EL (cell line): Measurements from ENCODE around the gene PIGK.
"Not testable (repeated sequence)": the region's sequence is repeated elsewhere in the genome, so short reads cannot be mapped to it uniquely, and the experiment has no call there.

ENCODE experiments used
- DNase-seq: peaks from one replicate; pipeline ENCODE4 v3.0.0-alpha.2; 2016

The PIGK gene

GRCh38 chr1:77219166-77219887 lies at the start of gene PIGK:
Gene PIGK (minus strand): TSS chr1:77219430. CDS start chr1:77219402, 28 bp downstream.
- peak; percentile 88 for DNase-seq

- DNase-seq: no peak
These were observed 47.8 kb upstream of the PIGK start for GRCh38 chr1:77267035-77267434.

- no peak for DNase-seq
These were observed 46.0 kb upstream of the PIGK start for GRCh38 chr1:77265180-77265579.

DNA sequence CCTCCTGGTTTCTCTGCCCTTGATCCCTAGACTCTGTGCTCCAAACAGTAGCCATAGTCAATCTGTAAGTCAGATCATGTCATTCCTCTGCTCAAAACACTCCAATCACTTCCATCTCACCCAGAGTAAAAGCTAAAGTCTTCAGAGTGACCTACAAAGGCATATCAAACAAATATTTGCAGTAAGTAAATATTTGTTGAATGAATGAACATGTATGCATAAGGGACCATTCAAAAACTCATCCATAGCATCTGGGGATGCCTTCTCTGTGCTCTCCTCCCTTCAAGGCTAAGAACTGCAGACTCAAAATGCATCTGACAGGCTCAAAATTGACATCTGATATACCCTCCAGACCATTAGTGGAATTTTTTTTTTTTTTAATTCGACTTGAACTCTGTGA lies 44.5 kb upstream of the PIGK start:
- no peak for DNase-seq

DNA sequence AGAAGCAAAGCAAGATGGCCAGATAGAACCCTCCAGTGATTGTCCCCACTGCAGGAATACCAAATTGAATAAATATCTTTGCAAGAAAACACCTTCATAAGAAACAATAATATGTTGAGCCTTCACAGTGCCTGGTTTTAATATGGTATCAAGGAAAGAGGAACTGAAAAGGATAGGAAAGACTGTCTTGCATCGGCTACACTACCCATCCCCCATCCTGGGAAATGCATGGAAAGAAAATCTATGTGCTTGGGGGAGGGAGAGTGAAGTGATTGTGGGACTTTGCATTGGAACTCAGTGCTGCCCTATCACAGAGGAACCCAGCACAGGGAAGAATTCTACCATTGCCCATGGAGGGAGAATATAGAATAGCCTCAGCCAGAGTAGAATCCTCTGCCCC lies 34.0 kb upstream of the PIGK start:
- DNase-seq: no peak

DNA sequence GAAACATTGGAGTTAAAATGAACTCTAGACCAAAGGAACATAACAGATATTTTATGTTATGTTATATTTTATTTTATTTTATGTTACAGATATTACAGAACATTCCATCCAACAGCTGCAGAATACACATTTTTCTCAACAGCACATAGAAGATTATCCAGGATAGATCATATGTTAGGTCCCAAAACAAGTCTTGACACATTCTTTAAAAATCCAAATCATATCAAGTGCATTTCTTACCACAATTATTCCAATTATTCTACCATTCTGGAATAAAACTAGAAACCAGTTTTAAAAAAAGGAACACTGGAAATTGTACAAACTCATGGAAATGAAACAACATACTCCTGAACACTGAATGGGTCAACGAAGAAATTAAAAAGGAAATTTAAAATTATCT lies 30.9 kb upstream of the PIGK start:
- DNase-seq: no peak

- no peak for DNase-seq
These were observed 26.6 kb upstream of the PIGK start for GRCh38 chr1:77245830-77246229.

- DNase-seq: no peak
These were observed 20.1 kb upstream of the PIGK start for GRCh38 chr1:77239311-77239710.

DNA sequence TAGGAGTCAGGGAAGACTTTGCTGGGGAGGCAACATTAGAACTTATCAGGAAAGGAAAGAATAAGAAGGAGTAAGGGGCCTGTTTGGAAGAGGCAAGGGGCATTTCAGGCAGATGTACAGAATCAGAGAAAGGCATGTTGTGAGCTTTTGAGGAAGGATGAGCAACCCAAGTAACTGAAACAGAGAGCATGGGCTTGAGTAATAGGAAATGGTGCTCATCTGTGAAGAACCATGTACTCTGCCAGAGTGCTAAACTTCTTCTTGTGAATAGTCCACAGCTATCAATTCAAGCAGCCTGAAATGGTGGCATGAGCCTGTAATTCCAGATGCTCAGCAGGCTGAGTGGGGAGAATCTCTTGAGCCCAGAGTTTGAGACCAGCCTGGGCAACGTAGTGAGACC lies 19.2 kb upstream of the PIGK start:
- DNase-seq: no peak

- DNase-seq: no peak
These were observed 15.7 kb upstream of the PIGK start for GRCh38 chr1:77234943-77235342.

GRCh38 chr1:77234096-77234495 lies 14.9 kb upstream of the PIGK start:
- no peak for DNase-seq

- DNase-seq: no peak
These were observed 13.6 kb upstream of the PIGK start for GRCh38 chr1:77232829-77233228.

DNA sequence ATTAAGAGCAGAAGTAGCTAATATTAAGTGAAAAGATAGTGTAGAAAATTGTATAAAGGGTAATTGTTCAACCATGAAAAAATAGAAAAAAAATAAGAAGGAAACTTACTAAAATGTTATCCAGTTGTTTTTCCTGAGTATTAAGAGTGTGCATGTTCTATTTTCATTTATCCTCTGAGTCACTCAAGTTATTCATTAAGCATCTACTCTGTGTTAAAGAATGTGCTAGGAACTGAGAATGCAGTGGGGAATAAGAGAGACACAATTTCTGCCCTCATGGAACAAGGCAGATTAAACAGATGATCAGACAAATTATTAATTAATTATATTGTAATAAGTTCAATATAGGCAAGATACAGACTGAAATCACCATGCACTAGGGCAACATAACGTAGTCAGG lies 10.8 kb upstream of the PIGK start:
- peak; percentile 13 for DNase-seq

DNA sequence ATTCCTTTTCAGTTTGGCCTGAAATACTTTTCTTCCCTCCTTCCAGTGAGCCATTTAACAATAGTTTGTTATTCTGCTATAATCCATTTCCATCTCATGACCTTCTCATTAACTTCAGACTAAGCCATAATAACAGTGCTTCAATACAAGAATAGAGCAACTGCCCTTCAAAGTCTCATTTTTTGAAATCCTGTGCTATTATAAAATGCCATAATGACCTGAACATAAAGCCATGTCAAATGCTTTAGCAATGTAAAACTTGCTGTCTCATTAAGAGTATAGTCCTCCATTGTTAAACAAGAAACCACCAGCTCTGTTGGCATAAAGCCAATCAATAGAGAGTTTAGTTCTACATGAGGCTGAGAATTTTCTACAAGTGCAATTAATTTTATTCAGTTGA lies 9.6 kb upstream of the PIGK start:
- no peak for DNase-seq

DNA sequence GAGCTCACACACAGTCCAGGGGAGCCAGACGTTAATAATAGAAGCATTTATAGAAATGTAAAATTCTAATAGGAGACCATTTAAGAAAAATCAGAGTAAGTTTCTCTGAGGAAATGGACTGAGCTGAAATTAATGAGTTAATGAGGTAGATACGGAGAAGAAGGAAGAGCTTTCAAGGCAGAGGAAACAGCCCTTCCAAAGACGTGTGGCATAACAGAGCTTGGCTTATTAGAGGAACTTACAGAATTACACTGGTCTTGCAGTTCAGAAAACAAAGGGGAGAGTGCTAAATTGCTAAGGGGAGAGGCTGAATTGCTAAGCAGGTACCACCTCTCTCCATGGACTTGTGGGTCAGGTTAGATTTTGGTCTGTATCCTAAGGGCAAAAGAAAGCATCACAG lies 8.2 kb upstream of the PIGK start:
- DNase-seq: no peak

DNA sequence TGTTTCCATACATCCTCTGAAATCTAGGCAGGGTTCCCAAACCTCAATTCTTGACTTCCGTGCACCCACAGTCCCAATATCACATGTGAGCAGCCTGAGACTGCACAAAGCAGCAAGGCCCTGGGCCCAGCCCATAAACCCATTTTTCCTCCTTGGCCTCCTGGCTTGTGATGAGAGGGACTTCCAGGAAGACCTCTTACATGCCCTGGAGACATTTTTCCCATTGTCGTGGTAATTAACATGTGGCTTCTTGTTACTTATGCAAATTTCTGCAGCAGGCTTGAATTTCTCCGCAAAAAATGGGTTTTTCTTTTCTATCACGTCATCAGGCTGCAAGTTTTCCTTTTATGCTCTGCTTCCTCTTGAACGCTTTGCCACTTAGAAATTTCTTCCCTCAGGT lies 3.3 kb upstream of the PIGK start:
- no peak for DNase-seq

DNA sequence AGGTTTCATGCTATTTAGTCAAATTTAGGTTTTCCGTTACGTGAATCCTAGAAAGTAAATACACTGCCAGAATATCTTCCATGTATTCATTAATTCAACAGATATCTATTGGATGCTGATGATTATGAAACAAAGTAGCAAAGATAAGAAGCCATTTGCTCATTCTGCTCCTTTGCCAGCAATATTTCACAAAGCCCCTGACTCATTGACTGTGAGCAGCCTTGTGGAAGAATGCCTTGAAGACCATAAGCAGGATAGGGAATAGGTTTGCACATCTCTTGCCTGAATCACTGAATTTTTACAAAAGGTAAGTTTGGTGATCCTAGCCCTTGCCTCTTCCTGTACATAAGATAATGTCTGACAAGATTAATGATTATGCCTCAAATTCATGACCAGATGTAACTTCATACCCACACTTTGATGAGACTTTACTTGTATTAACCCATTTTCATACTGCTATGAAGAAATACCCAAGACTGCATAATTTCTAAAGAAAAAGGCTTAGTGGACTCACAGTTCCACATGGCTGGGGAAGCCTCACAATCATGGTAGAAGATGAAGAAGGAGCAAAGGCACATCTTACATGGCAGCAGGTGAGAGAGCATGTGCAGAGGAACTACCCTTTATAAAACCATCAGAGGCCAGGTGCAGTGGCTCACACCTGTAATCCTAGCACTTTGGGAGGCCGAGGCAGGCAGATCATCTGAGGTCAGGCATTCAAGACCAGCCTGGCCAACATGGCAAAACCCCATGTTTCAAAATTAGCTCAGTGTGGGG lies 1.6 kb upstream of the PIGK start:
- peak; percentile 46 for DNase-seq

DNA sequence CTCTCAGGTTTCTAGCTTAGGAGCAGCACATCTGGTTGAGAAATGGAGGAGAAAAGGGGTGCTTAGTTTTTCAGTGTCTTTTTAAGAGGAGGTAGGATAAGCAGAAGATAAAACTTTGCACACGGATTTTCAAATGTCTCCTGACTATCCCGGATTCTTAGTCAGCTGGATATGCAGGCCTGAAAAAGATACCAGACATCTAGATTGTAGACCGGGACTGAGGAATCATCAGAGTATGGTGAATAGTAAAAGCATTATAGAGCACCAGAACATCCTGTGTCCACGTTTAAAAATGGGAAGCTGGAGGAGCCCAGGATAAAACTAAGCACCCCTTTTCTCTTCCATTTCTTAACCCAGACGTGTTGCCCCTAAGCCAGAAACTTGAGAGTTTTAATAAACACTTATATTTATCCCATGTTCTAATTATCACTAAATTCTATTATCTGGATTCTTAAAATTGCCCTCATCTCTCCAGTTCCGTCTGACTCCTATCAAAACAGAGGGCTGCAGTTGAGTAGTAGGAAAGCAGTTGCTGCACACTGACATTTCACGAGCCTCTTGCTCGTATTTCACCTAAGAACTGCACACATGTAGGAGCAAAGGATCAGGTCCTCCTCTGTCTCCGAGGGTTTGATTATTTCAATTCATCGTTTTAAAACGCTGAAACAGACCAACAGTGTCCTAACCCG lies 609 bp downstream of the PIGK start:
- peak; percentile 22 for DNase-seq

DNA sequence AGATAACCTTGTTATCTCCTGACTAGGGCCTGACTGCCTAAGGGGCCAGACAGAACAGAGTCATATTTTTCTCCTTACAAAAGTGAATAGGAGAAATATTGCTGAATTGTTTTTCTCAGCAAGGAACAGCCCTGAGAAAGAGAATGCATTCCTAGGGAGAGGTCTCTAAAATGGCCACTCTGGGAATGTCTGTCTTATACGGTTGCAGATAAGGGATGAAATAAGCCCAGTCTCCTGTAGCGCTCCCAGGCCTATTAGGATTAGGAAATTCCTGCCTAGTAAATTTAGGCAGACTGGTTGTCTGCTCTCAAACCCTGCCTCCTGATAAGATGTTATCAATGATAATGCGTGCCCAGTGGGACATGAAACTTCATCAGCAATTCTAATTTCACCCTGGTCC lies 15.2 kb downstream of the PIGK start:
- DNase-seq: not testable (repeated sequence)

- DNase-seq: no peak
These were observed 16.5 kb downstream of the PIGK start for GRCh38 chr1:77202751-77203150.

DNA sequence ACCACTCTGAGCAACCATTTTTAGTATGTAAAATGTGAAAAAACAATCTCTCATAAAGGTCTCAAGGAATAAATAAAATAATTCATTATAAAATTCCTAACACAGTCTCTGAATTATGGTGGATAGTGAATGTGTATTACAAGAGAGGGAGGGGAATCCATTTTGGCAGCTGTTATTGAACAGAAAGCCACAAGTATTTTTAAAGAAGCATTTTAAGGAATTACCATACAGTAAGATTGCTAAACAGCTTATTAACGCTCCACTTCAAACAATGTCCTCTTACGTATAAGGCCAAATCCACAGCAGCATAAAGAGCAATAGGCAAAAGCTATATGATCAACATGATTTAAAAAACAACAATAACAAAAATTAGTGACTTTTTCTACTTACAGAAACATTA lies 18.4 kb downstream of the PIGK start:
- DNase-seq: no peak

GRCh38 chr1:77200293-77200692 lies 18.9 kb downstream of the PIGK start:
- DNase-seq: no peak

GRCh38 chr1:77197351-77197750 lies 21.9 kb downstream of the PIGK start:
- DNase-seq: no peak

- DNase-seq: peak; percentile 11
These were observed 25.3 kb downstream of the PIGK start for GRCh38 chr1:77193951-77194350.
